Heart left ventricle (tissue), 16 donors: ENCODE data around the gene DESI1. TPM values are rescaled to one million over a fixed set of nuclear protein-coding genes. Genes with fewer than 3 reads are reported as not detected.

Experiments
- ATAC-seq, 4 donors: fragments of 200-7000 bp; cut with Tn5 transposase; one replicate each; pipeline ENCODE4 v1.9.1; 2020 to 2022; ENCODE audit warnings: moderate library complexity in 4 of 4, mild to moderate bottlenecking in 3 of 4, moderate number of reproducible peaks in 1 of 4
- DNase-seq, 5 donors: peaks; one replicate each; pipeline ENCODE4 v3.0.0-alpha.2; 2020
- H3K27ac ChIP-seq, 12 donors: fragments of 200-600 bp; sonication (generic) in 4 of 12; one replicate each; pipeline versions ENCODE4 v1.5.0 to v1.8.0; 2016 to 2022; ENCODE audit warnings: mild to moderate bottlenecking in 2 of 12
- H3K27me3 ChIP-seq, 9 donors: fragments of 200-600 bp; sonication (generic) in 2 of 9; one replicate each; pipeline versions ENCODE4 v1.5.1 to v1.8.0; 2016 to 2022; ENCODE audit warnings: mild to moderate bottlenecking in 3 of 9
- H3K36me3 ChIP-seq, 9 donors: fragments of 200-600 bp; sonication (generic) in 2 of 9; one replicate each; pipeline versions ENCODE4 v1.5.0 to v1.8.0; 2018 to 2022; ENCODE audit warnings: mild to moderate bottlenecking in 2 of 9
- H3K4me1 ChIP-seq, 12 donors: fragments of 200-600 bp; sonication (generic) in 4 of 12; one replicate each; pipeline versions ENCODE4 v1.5.0 to v1.8.0; 2016 to 2022; ENCODE audit warnings: mild to moderate bottlenecking in 3 of 12
- H3K4me3 ChIP-seq, 12 donors: fragments of 200-600 bp; sonication (generic) in 4 of 12; one replicate each; pipeline versions ENCODE4 v1.5.0 to v1.8.0; 2017 to 2022; ENCODE audit warnings: mild to moderate bottlenecking in 9 of 12, moderate library complexity in 4 of 12
- H3K9me3 ChIP-seq, 12 donors: fragments of 200-600 bp; sonication (generic) in 4 of 12; one replicate each; pipeline versions ENCODE4 v1.5.0 to v1.8.0; 2016 to 2022; ENCODE audit warnings: mild to moderate bottlenecking in 1 of 12
- CTCF ChIP-seq, 12 donors: fragments of 200-600 bp; sonication (generic) in 4 of 12; IDR thresholded peaks; one replicate each; pipeline versions ENCODE4 v1.5.0 to v1.8.0; 2018 to 2022; ENCODE audit warnings: antibody characterized with exemption in 12 of 12, mild to moderate bottlenecking in 5 of 12
- POLR2A ChIP-seq, 2 donors: fragments of 450-650 bp; IDR thresholded peaks; one replicate each; pipeline ENCODE4 v1.6.1; 2017; ENCODE audit warnings: antibody characterized with exemption in 2 of 2, mild to moderate bottlenecking in 2 of 2, moderate library complexity in 2 of 2
- WGBS, 4 donors: extraction: QIAGEN DNeasy Blood & Tissue Kit in 2 of 4; methylation state at CpG; one replicate each; pipeline versions ENCODE4 v1.1.5 to v1.1.7; 2013 to 2018; 5-methylcytosine and 5-hydroxymethylcytosine counted together
- intact Hi-C, 10 donors: fragments of 100-400 bp; cut with DNase I; formaldehyde crosslinking; loops; one replicate each; pipeline versions ENCODE4 v1.11.1 to v1.14.2; 2022
- long read RNA-seq, 3 donors: library from polyadenylated mRNA; unstranded; transcript quantifications; one replicate each; pipeline ENCODE4 v2.0.0, GENCODE V29; 2020 to 2021
- polyA plus RNA-seq, 2 donors: library from polyadenylated mRNA; stranded (reverse); fragments of 200-250 nt; gene quantifications; one replicate each; pipeline ENCODE4 v1.2.3, GENCODE V29; 2013
- total RNA-seq, 9 donors: library from RNA; depleted of rRNA in 2 of 9; stranded (reverse); fragments of >200 nt in 2 of 9; fragmentation: NEBNext Ultra II Directional in 3 of 9; extraction: Animal tissue kit (Norgen Biotek cat#: 25700) in 3 of 9; gene quantifications; one replicate each; pipeline versions ENCODE4 v1.1.0 to v1.2.4, GENCODE V29; 2016 to 2023
- donor health status: ischemic (EF 13 %, LVEDD 7.1; RV severe dilation, severe dysfunction).
- donor health status: healthy with polysubstance abuse.
- donor health status: DM: no; HTN: yes; CAD: no.
- donor health status: DM: no; HTN: no; CAD: no.
- donor health status: ischemic (EF 25% LVEDD 6.9; RV normal size, moderate dysfunction).
- donor health status: ischemic (EF 25% LVEDD 5.7; RV mildly dilated, moderate dysfunction).
- donor health status: healthy.
- donor health status: DM: yes; HTN: yes; CAD: no.
- donor health status: ischemic (EF 35%, LVEDD 5.7; RV mildly dilated, moderate dysfunction).
- donor health status: nonischemic (EF 11% LVEDD 7.7; RV severe dilation, severe dysfunction).
- donor health status: DM: yes; HTN: yes; CAD: no.
- donor health status: PGD.
- donor health status: ischemic (EF 29% LVEDD 5.4; RV normal size, mild dysfunction).
- donor health status: nonischemic (EF 23%, LVEDD 6.1; RV moderate dilation, normal function).

Gene DESI1
- total RNA-seq: 10 to 100 TPM; 29.0 to 51.0 (median 40.6) TPM
- 10 to 100 TPM; 24.2 to 39.8 TPM for polyA plus RNA-seq
- long read RNA-seq, donor 1, transcript DESI1-201 (6 exons, 3,833 nt): major isoform, 27 of 42 reads
- long read RNA-seq, donor 1, partial matches to known transcripts: 0 of 42 reads
- long read RNA-seq, donor 1, other reads (novel, unspliced or antisense): 15 of 42 reads
- long read RNA-seq, donor 2, transcript DESI1-201 (6 exons, 3,833 nt): major isoform, 27 of 43 reads
- long read RNA-seq, donor 2, partial matches to known transcripts: 0 of 43 reads
- long read RNA-seq, donor 2, other reads (novel, unspliced or antisense): 16 of 43 reads
- long read RNA-seq, donor 3, transcript DESI1-201 (6 exons, 3,833 nt): major isoform, 16 of 27 reads
- long read RNA-seq, donor 3, partial matches to known transcripts: 0 of 27 reads
- long read RNA-seq, donor 3, other reads (novel, unspliced or antisense): 11 of 27 reads

- 0 to 1% (median 0%) methylated on average over 17 to 40 of the region's 40 CpGs for WGBS, 4 donors
- intact Hi-C loops: no loop called here
- Histone ChIP-seq H3K36me3 (peaks cover 2 to 45% (median 34%) of the 10 kb centered on the region in 9 donors), H3K27me3 (no peaks in the 10 kb centered on the region), H3K9me3 (no peaks in the 10 kb centered on the region), H3K27ac (peak within 1 kb of the TSS; percentile 91 to 99 (median 97)), H3K4me1 (peaks cover 0 to 54% (median 32%) of the 10 kb centered on the region in 12 donors), H3K4me3 (peak within 1 kb of the TSS; percentile 72 to 99 (median 92))
- DNase-seq (peak in 1 of 5 donors; percentile 37), ATAC-seq (peak in 1 of 4 donors; percentile 37)
- no peak for TF ChIP-seq CTCF (IDR thresholded peaks at IDR 0.05)
- TF ChIP-seq POLR2A (IDR thresholded peaks at IDR 0.05): peak in 1 of 2 donors; percentile 92
Observed at GRCh38 chr22:41620589-41621098, at the start of gene DESI1. Gene DESI1, minus strand, starts transcription at chr22:41621043. Its CDS starts 204 bp downstream, at chr22:41620839.

- peaks cover 0 to 31% (median 21%) of the 10 kb centered on the region in 9 donors for H3K36me3 ChIP-seq
- H3K9me3 ChIP-seq: no peaks in the 10 kb centered on the region
- no peak overlapping the region for H3K4me3 ChIP-seq
- no peaks in the 10 kb centered on the region for H3K27me3 ChIP-seq
- no peak for ATAC-seq
- H3K4me1 ChIP-seq: peaks cover 0 to 19% (median 6%) of the 10 kb centered on the region in 12 donors
- TF ChIP-seq CTCF (IDR thresholded peaks at IDR 0.05) (no peak), POLR2A (IDR thresholded peaks at IDR 0.05) (no peak)
- no peak overlapping the region for H3K27ac ChIP-seq
- DNase-seq: no peak
- 83 to 85% (median 84%) methylated on average over 21 of the region's 21 CpGs for WGBS, 4 donors
- intact Hi-C loops: no loop called here
Observed at GRCh38 chr22:41668971-41669911, 48.4 kb upstream of the DESI1 start.

GRCh38 chr22:41664951-41665350 lies 44.1 kb upstream of the DESI1 start:
- no peaks in the 10 kb centered on the region for H3K9me3 ChIP-seq
- H3K27me3 ChIP-seq: no peaks in the 10 kb centered on the region
- ATAC-seq (no peak), DNase-seq (no peak)
- intact Hi-C loops: no loop called here
- no peak overlapping the region for H3K4me3 ChIP-seq
- 82 to 90% (median 88%) methylated on average over 3 of the region's 3 CpGs for WGBS, 4 donors
- H3K4me1 ChIP-seq: peaks cover 0 to 30% (median 8%) of the 10 kb centered on the region in 12 donors
- H3K36me3 ChIP-seq: peaks cover 0 to 56% (median 53%) of the 10 kb centered on the region in 9 donors
- H3K27ac ChIP-seq: no peak overlapping the region
- TF ChIP-seq POLR2A (IDR thresholded peaks at IDR 0.05): no peak
- TF ChIP-seq CTCF (IDR thresholded peaks at IDR 0.05): no peak
